SK-N-SH (cell line): ENCODE measurements around the gene UBE2U.

ENCODE experiments used
- CTCF ChIP-seq: fragments of 200-600 bp; sonication (generic); IDR thresholded peaks from 2 replicates; pipeline ENCODE4 v1.6.1; 2017; ENCODE audit warnings: antibody characterized with exemption, mild to moderate bottlenecking, moderate library complexity
- EP300 ChIP-seq, 2 experiments: IDR thresholded peaks; 2 replicates each; pipeline versions ENCODE4 v1.4.0 to v1.6.1; 2012; ENCODE audit warnings: borderline replicate concordance in 1 of 2, low read depth in 1 of 2, low read length in 1 of 2
- FOXM1 ChIP-seq: IDR thresholded peaks from 2 replicates; pipeline ENCODE4 v1.4.0; 2012; ENCODE audit warnings: low read depth, mild to moderate bottlenecking
- MAX ChIP-seq: IDR thresholded peaks from 2 replicates; pipeline ENCODE4 v1.4.0; 2012; ENCODE audit warnings: low read depth
- POLR2AphosphoS5 ChIP-seq: IDR thresholded peaks from 2 replicates; pipeline ENCODE4 v1.6.1; 2012; ENCODE audit warnings: low read depth, low read length
- SIN3A ChIP-seq: IDR thresholded peaks from 2 replicates; pipeline ENCODE4 v1.6.1; 2012; ENCODE audit warnings: low read depth, mild to moderate bottlenecking, low read length, moderate library complexity, borderline replicate concordance
- SMC3 ChIP-seq: IDR thresholded peaks from 2 replicates; pipeline ENCODE4 v1.6.1; 2012; ENCODE audit warnings: low read depth, low read length, improper control_type of control experiment
- TAF1 ChIP-seq: IDR thresholded peaks from 2 replicates; pipeline ENCODE4 v1.6.1; 2012; ENCODE audit warnings: low read depth, mild to moderate bottlenecking, low read length, moderate library complexity, borderline replicate concordance
- YY1 ChIP-seq: IDR thresholded peaks from 2 replicates; pipeline ENCODE4 v1.4.0; 2012; ENCODE audit warnings: low read depth, mild to moderate bottlenecking
- TF ChIP-seq, protein P1 (sequence below): IDR thresholded peaks from 2 replicates; pipeline ENCODE4 v1.4.0; 2012; ENCODE audit warnings: low read depth, borderline replicate concordance
- TF ChIP-seq, protein P2 (sequence below): IDR thresholded peaks from 2 replicates; pipeline ENCODE4 v1.4.0; 2012; ENCODE audit warnings: low read depth, borderline replicate concordance

DNA sequence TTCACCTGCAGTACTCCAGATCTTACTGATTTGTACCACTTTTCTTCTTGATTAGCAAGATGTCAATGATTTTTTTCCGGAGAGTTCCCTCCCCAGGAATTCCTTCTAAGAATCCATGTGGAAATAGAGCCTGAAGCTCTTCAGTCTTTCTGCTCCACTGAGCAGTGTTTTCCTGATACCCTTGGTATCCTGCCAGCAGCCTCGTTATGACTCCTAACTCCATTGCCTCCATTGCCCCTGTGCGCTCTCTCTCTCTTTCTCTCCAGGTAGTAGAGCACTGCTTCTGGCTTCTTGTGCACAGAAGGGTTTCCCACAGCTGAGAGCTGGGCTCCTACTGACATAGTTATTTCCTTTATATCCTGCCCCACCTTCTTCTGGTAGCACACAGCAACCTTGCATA, 12.2 kb downstream of the UBE2U start:
- no peak for TF ChIP-seq YY1
- TF ChIP-seq CTCF: no peak
- TF ChIP-seq POLR2AphosphoS5: no peak
- no peak for TF ChIP-seq SIN3A
- no peak for TF ChIP-seq EP300 (IDR thresholded peaks at IDR 0.05; ENCODE audit: borderline replicate concordance in 1 of 2, low read depth in 1 of 2, low read length in 1 of 2)
- TF ChIP-seq SMC3: no peak
- TF ChIP-seq, protein P1, sequence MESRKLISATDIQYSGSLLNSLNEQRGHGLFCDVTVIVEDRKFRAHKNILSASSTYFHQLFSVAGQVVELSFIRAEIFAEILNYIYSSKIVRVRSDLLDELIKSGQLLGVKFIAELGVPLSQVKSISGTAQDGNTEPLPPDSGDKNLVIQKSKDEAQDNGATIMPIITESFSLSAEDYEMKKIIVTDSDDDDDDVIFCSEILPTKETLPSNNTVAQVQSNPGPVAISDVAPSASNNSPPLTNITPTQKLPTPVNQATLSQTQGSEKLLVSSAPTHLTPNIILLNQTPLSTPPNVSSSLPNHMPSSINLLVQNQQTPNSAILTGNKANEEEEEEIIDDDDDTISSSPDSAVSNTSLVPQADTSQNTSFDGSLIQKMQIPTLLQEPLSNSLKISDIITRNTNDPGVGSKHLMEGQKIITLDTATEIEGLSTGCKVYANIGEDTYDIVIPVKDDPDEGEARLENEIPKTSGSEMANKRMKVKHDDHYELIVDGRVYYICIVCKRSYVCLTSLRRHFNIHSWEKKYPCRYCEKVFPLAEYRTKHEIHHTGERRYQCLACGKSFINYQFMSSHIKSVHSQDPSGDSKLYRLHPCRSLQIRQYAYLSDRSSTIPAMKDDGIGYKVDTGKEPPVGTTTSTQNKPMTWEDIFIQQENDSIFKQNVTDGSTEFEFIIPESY: no peak
- no peak for TF ChIP-seq MAX
- no peak for TF ChIP-seq FOXM1
- no peak for TF ChIP-seq TAF1
- TF ChIP-seq, protein P2, sequence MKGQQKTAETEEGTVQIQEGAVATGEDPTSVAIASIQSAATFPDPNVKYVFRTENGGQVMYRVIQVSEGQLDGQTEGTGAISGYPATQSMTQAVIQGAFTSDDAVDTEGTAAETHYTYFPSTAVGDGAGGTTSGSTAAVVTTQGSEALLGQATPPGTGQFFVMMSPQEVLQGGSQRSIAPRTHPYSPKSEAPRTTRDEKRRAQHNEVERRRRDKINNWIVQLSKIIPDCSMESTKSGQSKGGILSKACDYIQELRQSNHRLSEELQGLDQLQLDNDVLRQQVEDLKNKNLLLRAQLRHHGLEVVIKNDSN: no peak
